T-cell (primary cell): ENCODE results near the gene CCNH. TPM values are rescaled to one million over a fixed set of nuclear protein-coding genes. Genes with fewer than 3 reads are reported as not detected.
A peak's percentile ranks its signal among the peaks of the same experiment; 100 is the strongest.

Experiments used
- ATAC-seq, 4 experiments: fragments of 200-7000 bp in 3 of 4; fragments of 150-1000 bp in 1 of 4; cut with Tn5 transposase; replicated peaks in 1 of 4; 1 replicate in 3 of 4; 2 replicates in 1 of 4; pipeline ENCODE4 v1.10.0; 2021; ENCODE audit warnings: moderate library complexity in 3 of 4, mild to moderate bottlenecking in 2 of 4, moderate number of reproducible peaks in 1 of 4
- CTCF ChIA-PET, 2 donors: fragments of 300-600 bp; sonication (Branson Sonifier 250); formaldehyde crosslinking; loops; one replicate each; lab custom pipeline; 2022; ENCODE audit warnings: antibody characterized with exemption in 2 of 2; lab: Charles Lee
- POLR2A ChIA-PET, 2 donors: fragments of 300-600 bp; sonication (Branson Sonifier 250); formaldehyde crosslinking; loops; one replicate each; lab custom pipeline; 2022; ENCODE audit warnings: antibody characterized with exemption in 2 of 2; lab: Charles Lee
- DNase-seq, 35 experiments: peaks; one replicate each; pipeline versions ENCODE4 v3.0.0 to v3.0.0-alpha.2; 2013 to 2023
- H3K27ac ChIP-seq: one replicate; pipeline ENCODE4 v1.5.1; 2013; ENCODE audit warnings: low read length
- H3K27me3 ChIP-seq, 2 experiments: replicated peaks in 1 of 2; 1 replicate in 1 of 2; 2 replicates in 1 of 2; pipeline versions ENCODE4 v1.6.1 to v1.7.0; 2013; ENCODE audit warnings: low read length in 1 of 2, mixed read lengths in 1 of 2; ENCODE audit not compliant: control insufficient read depth in 2 of 2, insufficient read depth in 2 of 2; ENCODE audit errors: extremely low read depth in 1 of 2
- H3K36me3 ChIP-seq, 2 donors: 1 replicate in 1 of 2; 2 replicates in 1 of 2; pipeline versions ENCODE4 v1.6.1 to v1.7.0; 2013; ENCODE audit warnings: low read length in 1 of 2; ENCODE audit not compliant: control insufficient read depth in 2 of 2, insufficient read depth in 1 of 2; ENCODE audit errors: extremely low read depth in 1 of 2
- H3K4me1 ChIP-seq, 2 experiments: 1 replicate in 1 of 2; 2 replicates in 1 of 2; pipeline versions ENCODE4 v1.6.1 to v1.7.0; 2013; ENCODE audit warnings: low read length in 2 of 2, mixed read lengths in 1 of 2; ENCODE audit not compliant: insufficient read depth in 2 of 2, control insufficient read depth in 1 of 2; ENCODE audit errors: extremely low read depth in 1 of 2
- H3K4me3 ChIP-seq, 2 donors: 1 replicate in 1 of 2; 2 replicates in 1 of 2; pipeline versions ENCODE4 v1.5.1 to v1.7.0; 2013; ENCODE audit warnings: mild to moderate bottlenecking in 2 of 2, low read length in 1 of 2, moderate library complexity in 1 of 2; ENCODE audit not compliant: control insufficient read depth in 1 of 2; ENCODE audit errors: extremely low read depth in 1 of 2
- H3K9me3 ChIP-seq: 2 replicates; pipeline ENCODE4 v1.7.0; 2013
- H3K27ac Mint-ChIP-seq, 2 donors: one replicate each; pipeline ENCODE4 v1.8.0; 2020 to 2021; ENCODE audit warnings: mild to moderate bottlenecking in 2 of 2, mixed read lengths in 2 of 2
- H3K27me3 Mint-ChIP-seq, 2 donors: one replicate each; pipeline ENCODE4 v1.8.0; 2021 to 2022; ENCODE audit warnings: mixed read lengths in 2 of 2
- H3K36me3 Mint-ChIP-seq: one replicate; pipeline ENCODE4 v1.8.0; 2021; ENCODE audit warnings: mixed read lengths
- H3K4me1 Mint-ChIP-seq, 3 donors: one replicate each; pipeline ENCODE4 v1.8.0; 2020 to 2022; ENCODE audit warnings: mixed read lengths in 3 of 3, mild to moderate bottlenecking in 1 of 3
- H3K4me3 Mint-ChIP-seq, 3 donors: one replicate each; pipeline ENCODE4 v1.8.0; 2020 to 2022; ENCODE audit warnings: mild to moderate bottlenecking in 3 of 3, mixed read lengths in 3 of 3, moderate library complexity in 3 of 3
- H3K9me3 Mint-ChIP-seq, 3 donors: one replicate each; pipeline ENCODE4 v1.8.0; 2020 to 2022; ENCODE audit warnings: mixed read lengths in 3 of 3
- WGBS: methylation state at CpG from one replicate; pipeline ENCODE4 v1.1.5; 2013; ENCODE audit warnings: missing lambda C conversion rate; ENCODE audit not compliant: insufficient coverage; 5-methylcytosine and 5-hydroxymethylcytosine counted together
- total RNA-seq, 35 experiments: library from RNA in 6 of 35; stranded (reverse) in 6 of 35; fragments of 120-200 nt in 1 of 35; gene quantifications; one replicate each; pipeline versions ENCODE4 v1.2.1 to v1.2.4 and lab custom pipeline; 2013 to 2026

The CCNH gene
- total RNA-seq, 5 donors from 2014 or later (not counting 1 experiment from before 2014, with no cell fraction given): 64.2 to 276 (median 72.9) TPM

- peak overlapping the region; percentile 69 to 88 (median 75) for H3K4me3 Mint-ChIP-seq
- peak overlapping the region; percentile 60 to 83 for H3K27ac Mint-ChIP-seq
- H3K27me3 ChIP-seq: no peaks in the 10 kb centered on the region
- no CpG with 5 or more reads among the region's 1 CpG for WGBS
- peak overlapping the region; percentile 97 for H3K27ac ChIP-seq
- peaks cover 65 to 74% (median 68%) of the 10 kb centered on the region in 3 donors for H3K4me1 Mint-ChIP-seq
- H3K4me1 ChIP-seq: peaks cover 12 to 20% of the 10 kb centered on the region in 2 experiments
- POLR2A ChIA-PET: interaction anchor here (0.6 to 4.2 kb wide), 9 partner anchors 8 to 397 kb away, joined by 3 to 37 read pairs (median 6); no protein-coding TSS in a partner anchor
- H3K4me3 ChIP-seq: no peak overlapping the region
- H3K36me3 Mint-ChIP-seq: peaks cover 43% of the 10 kb centered on the region
- DNase-seq: no peak
- no peaks in the 10 kb centered on the region for H3K9me3 Mint-ChIP-seq
- CTCF ChIA-PET: interaction anchor here (1.0 to 2.9 kb wide), 4 partner anchors 9 to 143 kb away, joined by 3 to 20 read pairs (median 4); partner anchors contain the start of gene RASA1 (in 1 of the 2)
- H3K9me3 ChIP-seq: no peaks in the 10 kb centered on the region
- ATAC-seq: no peak
- H3K36me3 ChIP-seq: peaks cover 0 to 40% of the 10 kb centered on the region in 2 donors
- no peaks in the 10 kb centered on the region for H3K27me3 Mint-ChIP-seq
Observed at GRCh38 chr5:87410931-87411330, 1.8 kb downstream of the CCNH start.

GRCh38 chr5:87408204-87408603 is 4.5 kb downstream of the CCNH start:
- 60% methylated on average over 1 of the region's 2 CpGs for WGBS
- no peaks in the 10 kb centered on the region for H3K27me3 Mint-ChIP-seq
- H3K4me1 Mint-ChIP-seq: peaks cover 76 to 78% (median 77%) of the 10 kb centered on the region in 3 donors
- peaks cover 4 to 63% of the 10 kb centered on the region in 2 donors for H3K36me3 ChIP-seq
- no peak overlapping the region for H3K4me3 ChIP-seq
- peak overlapping the region; percentile 78 for H3K27ac ChIP-seq
- H3K4me1 ChIP-seq: peaks cover 10 to 18% of the 10 kb centered on the region in 2 experiments
- no peaks in the 10 kb centered on the region for H3K9me3 Mint-ChIP-seq
- ATAC-seq (no peak), DNase-seq (peak in 1 of 35 experiments; percentile 45)
- peak overlapping the region in 2 of 3 donors; percentile 12 to 57 for H3K4me3 Mint-ChIP-seq
- H3K9me3 ChIP-seq: no peaks in the 10 kb centered on the region
- no peaks in the 10 kb centered on the region for H3K27me3 ChIP-seq
- CTCF ChIA-PET: interaction anchor here in 1 of 2 donors (2.9 kb wide), 1 partner anchor 8 kb away, joined by 20 read pairs; no protein-coding TSS in a partner anchor
- H3K27ac Mint-ChIP-seq: peak overlapping the region; percentile 64 to 82
- POLR2A ChIA-PET: interaction anchor here in 1 of 2 donors (1.4 kb wide), 1 partner anchor 8 kb away, joined by 7 read pairs; no protein-coding TSS in a partner anchor
- peaks cover 54% of the 10 kb centered on the region for H3K36me3 Mint-ChIP-seq

- Mint-ChIP-seq H3K27me3 (no peaks in the 10 kb centered on the region), H3K9me3 (no peaks in the 10 kb centered on the region), H3K4me1 (peaks cover 54 to 65% (median 60%) of the 10 kb centered on the region in 3 donors), H3K36me3 (peaks cover 61% of the 10 kb centered on the region), H3K27ac (peak overlapping the region; percentile 74 to 77), H3K4me3 (peak overlapping the region in 1 of 3 donors; percentile 1)
- CTCF ChIA-PET: no interaction called here
- POLR2A ChIA-PET: interaction anchor here (0.6 to 2.5 kb wide), 4 partner anchors 14 to 790 kb away, joined by 3 to 8 read pairs (median 4); no protein-coding TSS in a partner anchor
- Histone ChIP-seq H3K27me3 (no peaks in the 10 kb centered on the region), H3K9me3 (no peaks in the 10 kb centered on the region), H3K4me1 (peaks cover 5 to 7% of the 10 kb centered on the region in 2 experiments), H3K27ac (no peak overlapping the region), H3K4me3 (no peak overlapping the region), H3K36me3 (peaks cover 4 to 80% of the 10 kb centered on the region in 2 donors)
- 86% methylated on average over 1 of the region's 2 CpGs for WGBS
- ATAC-seq: no peak
- no peak for DNase-seq
Observed at GRCh38 chr5:87405472-87406155, 7.1 kb downstream of the CCNH start.

- H3K9me3 ChIP-seq: no peaks in the 10 kb centered on the region
- peaks cover 4 to 77% of the 10 kb centered on the region in 2 donors for H3K36me3 ChIP-seq
- POLR2A ChIA-PET: interaction anchor here (0.8 to 2.5 kb wide), 5 partner anchors 10 to 24 kb away, joined by 3 to 8 read pairs (median 3); no protein-coding TSS in a partner anchor
- Mint-ChIP-seq H3K36me3 (peaks cover 66% of the 10 kb centered on the region), H3K4me3 (no peak overlapping the region), H3K27ac (peak overlapping the region; percentile 25 to 37), H3K27me3 (no peaks in the 10 kb centered on the region), H3K9me3 (no peaks in the 10 kb centered on the region), H3K4me1 (peaks cover 57 to 67% (median 62%) of the 10 kb centered on the region in 3 donors)
- H3K27me3 ChIP-seq: no peaks in the 10 kb centered on the region
- H3K27ac ChIP-seq: no peak overlapping the region
- ATAC-seq (no peak), DNase-seq (no peak)
- CTCF ChIA-PET: interaction anchor here in 1 of 2 donors (0.8 to 0.9 kb wide), 2 partner anchors 20 to 133 kb away, joined by 3 read pairs; no protein-coding TSS in a partner anchor
- H3K4me1 ChIP-seq: peaks cover 0 to 7% of the 10 kb centered on the region in 2 experiments
- H3K4me3 ChIP-seq: no peak overlapping the region
- 88% methylated on average over 2 of the region's 2 CpGs for WGBS
Observed at GRCh38 chr5:87404359-87404758, 8.4 kb downstream of the CCNH start.

DNA sequence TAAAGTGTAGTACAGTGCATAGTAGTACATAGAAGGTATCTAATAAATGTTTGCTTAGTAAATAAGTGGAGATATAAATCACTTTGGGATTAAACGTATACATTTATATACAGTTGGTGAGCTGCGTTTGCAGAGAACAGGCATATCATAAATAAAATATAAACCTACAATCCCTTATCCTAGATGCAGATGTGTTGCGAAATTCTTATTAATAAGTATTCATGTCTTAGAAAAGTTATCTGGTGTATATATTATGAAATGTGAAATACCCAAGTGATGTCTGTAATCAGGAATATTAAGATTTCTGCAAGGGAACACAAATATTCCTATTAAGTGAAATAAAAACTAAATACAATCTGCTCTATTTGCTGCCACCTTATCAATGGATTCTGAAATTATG is 8.8 kb downstream of the CCNH start:
- DNase-seq (no peak), ATAC-seq (peak in 1 of 4 experiments; percentile 3)
- H3K4me3 ChIP-seq: no peak overlapping the region
- Mint-ChIP-seq H3K4me1 (peaks cover 53 to 67% (median 59%) of the 10 kb centered on the region in 3 donors), H3K9me3 (no peaks in the 10 kb centered on the region), H3K27ac (peak overlapping the region in 1 of 2 donors; percentile 8), H3K27me3 (no peaks in the 10 kb centered on the region), H3K4me3 (no peak overlapping the region), H3K36me3 (peaks cover 64% of the 10 kb centered on the region)
- no peaks in the 10 kb centered on the region for H3K9me3 ChIP-seq
- H3K27me3 ChIP-seq: no peaks in the 10 kb centered on the region
- H3K27ac ChIP-seq: no peak overlapping the region
- ChIA-PET CTCF (interaction anchor here in 1 of 2 donors (0.9 kb wide), 1 partner anchor 20 kb away, joined by 3 read pairs; no protein-coding TSS in a partner anchor), POLR2A (interaction anchor here (0.8 to 1.4 kb wide), 5 partner anchors 8 to 23 kb away, joined by 3 to 4 read pairs (median 3); no protein-coding TSS in a partner anchor)
- peaks cover 0 to 7% of the 10 kb centered on the region in 2 experiments for H3K4me1 ChIP-seq
- WGBS: no CpG with 5 or more reads among the region's 3 CpGs
- H3K36me3 ChIP-seq: peaks cover 4 to 78% of the 10 kb centered on the region in 2 donors

DNA sequence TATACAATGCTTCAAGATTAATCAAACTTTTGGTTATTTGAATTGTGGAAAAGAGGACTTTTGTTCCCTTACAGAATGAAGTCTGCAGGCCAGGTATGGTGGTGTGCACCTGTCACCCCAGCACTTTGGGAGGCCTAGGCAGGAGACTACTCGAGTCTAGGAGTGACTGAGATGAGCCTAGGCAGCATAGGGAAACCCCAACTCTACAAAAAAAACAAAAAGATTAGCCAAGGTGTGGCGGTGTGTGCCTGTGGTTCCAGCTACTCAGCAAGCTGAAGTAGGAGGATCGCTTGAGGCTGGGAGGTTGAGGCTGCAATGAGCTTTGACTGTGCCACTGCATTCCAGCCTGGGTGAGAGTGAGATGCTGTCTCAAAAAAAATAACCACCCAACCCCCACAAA is 9.3 kb downstream of the CCNH start:
- ChIA-PET CTCF (interaction anchor here in 1 of 2 donors (0.8 to 1.2 kb wide), 2 partner anchors 40 to 417 kb away, joined by 3 read pairs; no protein-coding TSS in a partner anchor), POLR2A (interaction anchor here (0.6 to 1.5 kb wide), 9 partner anchors 8 to 1254 kb away, joined by 3 to 14 read pairs (median 3); partner anchors contain the start of gene CCNH (in 1 of the 2))
- ATAC-seq: peak in 1 of 4 experiments; percentile 38
- Histone ChIP-seq H3K36me3 (peaks cover 4 to 77% of the 10 kb centered on the region in 2 donors), H3K4me1 (peaks cover 0 to 3% of the 10 kb centered on the region in 2 experiments), H3K27ac (no peak overlapping the region), H3K27me3 (no peaks in the 10 kb centered on the region), H3K9me3 (no peaks in the 10 kb centered on the region), H3K4me3 (no peak overlapping the region)
- H3K4me3 Mint-ChIP-seq: no peak overlapping the region
- peaks cover 62% of the 10 kb centered on the region for H3K36me3 Mint-ChIP-seq
- no CpG with 5 or more reads among the region's 3 CpGs for WGBS
- H3K27me3 Mint-ChIP-seq: no peaks in the 10 kb centered on the region
- DNase-seq: peak in 1 of 35 experiments; percentile 26
- peaks cover 48 to 66% (median 59%) of the 10 kb centered on the region in 3 donors for H3K4me1 Mint-ChIP-seq
- H3K27ac Mint-ChIP-seq: peak overlapping the region in 1 of 2 donors; percentile 56
- no peaks in the 10 kb centered on the region for H3K9me3 Mint-ChIP-seq
